ENCODE data around the gene MEGF6. TPM values are rescaled to one million over a fixed set of nuclear protein-coding genes. Genes with fewer than 3 reads are reported as not detected.

The MEGF6 gene
- total RNA-seq, 4 donors from 2014 or later, result 4.1 to 27.1 (median 11.4) TPM

DNA sequence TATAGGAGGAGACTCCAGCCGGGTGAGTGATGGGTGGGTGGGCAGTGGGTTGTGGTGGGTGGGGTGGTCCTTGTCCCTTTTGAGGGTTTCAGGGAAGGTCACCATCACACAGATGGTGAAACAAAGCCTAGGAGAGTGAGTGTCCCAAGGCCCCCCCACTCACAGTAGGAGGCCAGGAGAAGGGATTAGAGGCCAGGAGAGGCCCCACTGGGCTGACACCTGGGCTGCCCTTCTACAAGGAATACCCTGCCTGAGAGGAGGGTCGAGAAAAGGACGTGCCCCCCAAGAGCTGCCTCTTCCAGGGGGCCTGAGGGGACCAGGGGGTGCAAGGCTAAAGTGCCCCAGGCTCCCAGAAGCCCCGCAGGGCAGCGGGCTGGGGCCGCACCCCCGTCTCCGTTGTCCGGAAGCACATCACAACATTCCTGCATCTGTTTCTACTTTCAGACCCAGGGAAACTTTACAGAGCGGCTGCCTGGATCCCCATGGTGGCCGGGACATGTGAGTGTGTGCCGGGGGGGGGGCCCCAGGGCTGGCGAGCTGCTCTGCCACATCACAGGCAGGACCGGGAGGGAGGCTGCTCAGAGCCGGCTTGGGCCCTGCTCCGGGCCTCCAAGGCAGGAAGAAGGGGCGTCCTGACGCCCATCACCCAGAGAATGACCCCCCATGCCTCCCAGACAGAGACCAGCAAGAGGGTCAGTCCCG, 88.6 kb downstream of the MEGF6 start:
- Histone ChIP-seq H3K4me3 (no peak overlapping the region), H3K36me3 (no peaks in the 10 kb centered on the region), H3K9me3 (no peaks in the 10 kb centered on the region), H3K4me1 (no peaks in the 10 kb centered on the region), H3K27me3 (no peaks in the 10 kb centered on the region), H3K27ac (no peak overlapping the region)
- TF ChIP-seq POLR2AphosphoS5 (IDR thresholded peaks at IDR 0.05) (no peak), EP300 (IDR thresholded peaks at IDR 0.05; ENCODE audit: low read depth) (no peak), POLR2A (IDR thresholded peaks at IDR 0.05) (no peak), CTCF (IDR thresholded peaks at IDR 0.05) (no peak)
- no peak for DNase-seq
- 78% methylated on average over 17 of the region's 19 CpGs; no CpG with 5 or more reads in 1 of the 2 donors for WGBS, 2 donors (ENCODE audit: low coverage in 1 of 2)
- in situ Hi-C loops (cut with MboI; ENCODE audit: low pct_ligation_motif_present in 1 of 4, low pct_unique_long_range_greater_than_20kb in 1 of 4, low sequenced_read_pairs in 3 of 4) (no loop called here), intact Hi-C loops (cut with DNase I; ENCODE audit: low total_unique reads) (no loop called here)

DNA sequence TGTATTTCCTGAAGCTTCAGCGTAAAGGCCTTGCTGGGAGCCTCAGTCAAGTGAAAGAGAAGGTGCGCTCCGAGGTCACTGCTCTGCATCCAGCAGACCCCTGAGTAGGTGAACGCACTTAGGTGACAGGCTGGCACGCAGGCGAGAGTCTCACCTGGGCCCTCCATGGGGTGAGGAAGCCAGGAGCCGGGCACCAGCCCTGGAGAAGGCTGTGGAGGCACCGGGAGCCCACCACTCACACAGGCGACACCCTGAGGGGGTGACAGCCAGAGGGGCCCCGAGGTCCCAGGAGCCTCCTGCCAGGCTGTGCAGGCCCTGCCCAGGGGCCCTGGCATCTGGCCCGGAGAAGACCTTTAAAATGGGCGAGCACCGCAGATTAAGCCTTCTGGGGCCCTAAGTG, 89.2 kb downstream of the MEGF6 start:
- TF ChIP-seq EP300 (IDR thresholded peaks at IDR 0.05; ENCODE audit: low read depth), result no peak
- no peak for TF ChIP-seq POLR2A (IDR thresholded peaks at IDR 0.05)
- no peak for TF ChIP-seq POLR2AphosphoS5 (IDR thresholded peaks at IDR 0.05)
- no peak for TF ChIP-seq CTCF (IDR thresholded peaks at IDR 0.05)
- Histone ChIP-seq H3K27me3 (no peaks in the 10 kb centered on the region), H3K9me3 (no peaks in the 10 kb centered on the region), H3K27ac (no peak overlapping the region), H3K4me3 (no peak overlapping the region), H3K36me3 (no peaks in the 10 kb centered on the region), H3K4me1 (no peaks in the 10 kb centered on the region)
- in situ Hi-C loops (cut with MboI; ENCODE audit: low pct_ligation_motif_present in 1 of 4, low pct_unique_long_range_greater_than_20kb in 1 of 4, low sequenced_read_pairs in 3 of 4) (no loop called here), intact Hi-C loops (cut with DNase I; ENCODE audit: low total_unique reads) (no loop called here)
- 82% methylated on average over 10 of the region's 13 CpGs; no CpG with 5 or more reads in 1 of the 2 donors for WGBS, 2 donors (ENCODE audit: low coverage in 1 of 2)
- DNase-seq, result no peak

DNA sequence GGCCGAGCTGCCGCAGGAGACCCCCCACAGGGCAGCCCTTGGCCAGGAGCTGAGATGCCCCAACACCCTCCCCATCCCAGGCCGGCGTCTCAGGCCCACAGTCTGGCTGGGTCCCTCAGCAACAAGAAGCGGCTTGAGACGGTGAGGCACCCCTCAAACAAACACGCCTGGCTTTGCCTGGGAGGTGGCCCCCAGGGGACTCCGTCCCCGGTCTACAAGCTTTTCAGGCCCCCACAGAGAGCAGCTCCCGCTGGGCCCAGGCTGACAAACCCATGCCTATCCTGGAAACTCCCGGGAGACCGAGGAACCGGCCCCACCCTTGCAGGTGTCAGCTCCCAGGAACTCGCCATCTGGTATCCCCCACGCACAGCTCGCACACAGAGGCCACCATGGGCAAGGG, 89.9 kb downstream of the MEGF6 start:
- intact Hi-C loops (cut with DNase I; ENCODE audit: low total_unique reads) (no loop called here), in situ Hi-C loops (cut with MboI; ENCODE audit: low pct_ligation_motif_present in 1 of 4, low pct_unique_long_range_greater_than_20kb in 1 of 4, low sequenced_read_pairs in 3 of 4) (no loop called here)
- WGBS, 2 donors (ENCODE audit: low coverage in 1 of 2), result 95% methylated on average over 15 of the region's 16 CpGs; no CpG with 5 or more reads in 1 of the 2 donors
- Histone ChIP-seq H3K4me1 (no peaks in the 10 kb centered on the region), H3K27me3 (no peaks in the 10 kb centered on the region), H3K36me3 (no peaks in the 10 kb centered on the region), H3K9me3 (no peaks in the 10 kb centered on the region), H3K27ac (no peak overlapping the region), H3K4me3 (no peak overlapping the region)
- no peak for DNase-seq
- TF ChIP-seq EP300 (IDR thresholded peaks at IDR 0.05; ENCODE audit: low read depth) (no peak), CTCF (IDR thresholded peaks at IDR 0.05) (no peak), POLR2AphosphoS5 (IDR thresholded peaks at IDR 0.05) (no peak), POLR2A (IDR thresholded peaks at IDR 0.05) (no peak)

DNA sequence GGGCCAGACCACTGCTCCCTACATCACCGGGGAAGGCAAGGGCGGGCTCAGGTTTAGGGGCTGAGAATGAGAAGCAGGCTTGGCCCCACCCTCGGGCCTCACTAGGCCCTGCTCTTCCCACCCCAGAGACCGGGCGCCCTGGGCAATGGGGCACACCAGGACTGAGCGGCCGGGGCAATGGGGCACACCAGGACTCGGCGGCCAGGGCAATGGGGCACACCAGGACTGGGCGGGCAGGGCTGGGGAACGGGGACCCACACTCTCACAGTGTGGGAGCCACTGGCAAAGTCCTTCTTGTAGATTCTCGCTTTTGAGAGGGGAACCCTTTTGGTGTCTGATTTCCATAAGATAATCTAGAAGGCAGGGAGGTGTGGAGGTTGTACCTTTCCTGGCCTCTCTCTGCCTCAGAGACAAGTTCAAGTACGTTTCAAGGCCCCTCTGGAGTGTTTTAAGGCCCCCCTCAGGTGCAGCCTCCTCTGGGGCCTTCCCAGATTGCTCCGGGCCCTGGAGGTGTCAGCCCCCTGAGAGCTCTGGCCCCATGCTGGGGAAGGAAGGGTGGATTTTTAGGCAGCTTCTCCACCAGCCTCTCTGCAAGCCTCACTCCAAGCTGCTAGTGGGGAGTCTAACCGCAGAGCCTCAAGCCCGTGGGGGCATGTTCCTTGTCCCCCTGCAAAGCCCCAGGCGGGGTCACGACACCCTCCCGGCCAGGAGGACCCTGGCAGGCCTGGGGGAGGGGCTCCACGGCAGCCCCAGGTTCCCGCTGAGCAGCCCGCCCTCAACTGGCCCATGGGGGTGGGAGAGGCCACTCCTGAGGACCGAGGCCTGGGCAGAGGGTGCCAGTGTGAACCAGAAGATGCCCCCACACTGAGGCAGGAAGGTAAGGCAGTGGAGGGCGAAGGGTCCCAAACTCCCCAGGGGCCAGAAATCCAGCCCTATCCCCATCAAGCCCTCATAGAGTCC, 90.6 kb downstream of the MEGF6 start:
- no peak overlapping the region for H3K27ac ChIP-seq
- TF ChIP-seq EP300 (IDR thresholded peaks at IDR 0.05; ENCODE audit: low read depth) (no peak), POLR2AphosphoS5 (IDR thresholded peaks at IDR 0.05) (no peak), CTCF (IDR thresholded peaks at IDR 0.05) (no peak), POLR2A (IDR thresholded peaks at IDR 0.05) (no peak)
- no peaks in the 10 kb centered on the region for H3K27me3 ChIP-seq
- 86% methylated on average over 16 of the region's 24 CpGs; no CpG with 5 or more reads in 1 of the 2 donors for WGBS, 2 donors (ENCODE audit: low coverage in 1 of 2)
- H3K36me3 ChIP-seq, result no peaks in the 10 kb centered on the region
- H3K4me1 ChIP-seq, result no peaks in the 10 kb centered on the region
- intact Hi-C loops (cut with DNase I; ENCODE audit: low total_unique reads) (no loop called here), in situ Hi-C loops (cut with MboI; ENCODE audit: low pct_ligation_motif_present in 1 of 4, low pct_unique_long_range_greater_than_20kb in 1 of 4, low sequenced_read_pairs in 3 of 4) (no loop called here)
- no peak for DNase-seq
- no peaks in the 10 kb centered on the region for H3K9me3 ChIP-seq
- H3K4me3 ChIP-seq, result no peak overlapping the region
